Measurements from ENCODE around the gene WIF1.

The WIF1 gene

DNA sequence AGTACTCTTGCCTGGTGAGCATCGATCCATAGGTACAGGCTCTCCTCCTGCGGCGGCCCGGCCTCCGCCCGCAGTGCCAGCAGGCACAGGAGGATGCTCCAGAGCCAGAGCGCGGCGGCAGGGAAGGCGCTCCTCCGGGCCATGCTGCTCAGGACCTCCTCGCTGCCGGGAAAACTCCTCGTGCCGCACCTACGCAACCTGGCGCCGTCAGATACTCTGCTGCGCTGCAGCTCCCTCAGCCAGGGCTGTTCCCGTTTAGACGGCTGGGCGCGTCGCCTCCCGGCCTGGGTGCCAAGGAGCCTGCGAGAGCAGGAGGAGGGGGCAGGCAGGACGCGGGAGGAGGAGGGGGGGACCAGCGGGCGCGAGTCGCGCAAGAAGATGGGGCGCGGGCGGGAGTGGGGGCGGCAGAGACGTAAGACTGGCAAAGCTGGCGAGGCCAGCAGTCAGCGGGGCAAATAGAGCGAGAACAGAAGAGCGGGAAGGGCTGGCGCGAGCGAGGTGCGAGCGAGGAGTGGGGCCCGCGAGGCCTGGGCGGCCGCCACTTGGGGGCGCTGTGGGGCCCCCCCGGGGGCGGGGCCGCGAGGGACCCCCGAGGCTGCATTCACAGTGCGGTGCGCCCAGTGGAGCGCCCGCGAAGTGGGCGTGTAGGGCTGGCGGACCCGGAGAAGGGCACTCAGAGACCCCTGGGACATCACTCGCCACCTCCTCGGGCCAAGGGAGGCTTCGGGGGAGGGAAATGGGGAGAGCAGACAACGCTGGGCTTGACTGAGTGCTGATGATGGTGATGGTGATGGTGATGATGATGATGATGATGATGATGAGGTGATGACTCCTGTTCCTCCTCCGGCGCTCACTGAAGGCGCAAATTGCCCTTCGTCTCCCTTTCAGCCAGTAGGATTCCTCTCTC, at the start of gene WIF1:
TSS of gene WIF1 (minus strand) at position 257 of the 907 bp plus-strand sequence. CDS start at position 143, 114 bp downstream.
- DNase-seq: no peak

GRCh38 chr12:65170209-65170881, 49.2 kb upstream of the WIF1 start:
- peak; percentile 74 for DNase-seq

DNA sequence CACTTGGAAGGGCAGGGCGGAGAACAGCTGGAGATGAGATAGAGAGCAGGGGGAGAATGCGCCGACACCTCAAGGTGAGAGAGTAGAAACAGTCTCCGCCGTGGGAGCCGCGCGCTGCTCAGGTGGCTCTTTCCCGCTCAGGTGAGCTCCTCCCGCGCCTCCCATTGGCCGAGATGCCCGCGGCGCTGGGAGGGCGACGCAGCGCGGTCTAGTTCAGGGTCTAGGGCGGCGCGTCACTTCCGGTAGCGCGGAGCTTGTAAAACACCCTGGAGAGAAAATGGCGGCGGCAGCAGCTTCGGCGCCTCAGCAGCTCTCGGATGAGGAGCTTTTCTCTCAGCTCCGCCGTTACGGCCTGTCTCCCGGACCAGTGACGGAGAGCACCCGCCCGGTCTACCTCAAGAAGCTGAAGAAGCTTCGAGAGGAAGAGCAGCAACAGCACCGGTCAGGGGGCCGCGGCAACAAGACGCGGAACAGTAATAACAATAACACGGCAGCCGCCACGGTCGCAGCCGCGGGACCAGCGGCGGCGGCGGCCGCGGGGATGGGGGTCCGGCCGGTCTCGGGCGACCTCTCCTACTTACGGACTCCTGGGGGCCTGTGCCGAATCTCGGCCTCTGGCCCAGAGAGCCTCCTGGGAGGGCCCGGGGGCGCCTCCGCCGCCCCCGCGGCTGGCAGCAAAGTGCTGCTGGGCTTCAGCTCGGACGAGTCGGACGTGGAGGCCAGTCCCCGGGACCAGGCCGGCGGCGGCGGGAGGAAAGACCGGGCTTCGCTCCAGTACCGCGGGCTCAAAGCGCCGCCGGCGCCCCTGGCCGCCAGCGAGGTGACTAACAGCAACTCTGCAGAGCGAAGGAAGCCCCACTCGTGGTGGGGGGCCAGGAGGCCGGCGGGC, 48.5 kb upstream of the WIF1 start, which contains the start of gene LEMD3:
TSS of gene LEMD3 (plus strand) at position 264 of the 889 bp plus-strand sequence. CDS start at position 278, 14 bp downstream.
- peak; percentile 95 for DNase-seq

DNA sequence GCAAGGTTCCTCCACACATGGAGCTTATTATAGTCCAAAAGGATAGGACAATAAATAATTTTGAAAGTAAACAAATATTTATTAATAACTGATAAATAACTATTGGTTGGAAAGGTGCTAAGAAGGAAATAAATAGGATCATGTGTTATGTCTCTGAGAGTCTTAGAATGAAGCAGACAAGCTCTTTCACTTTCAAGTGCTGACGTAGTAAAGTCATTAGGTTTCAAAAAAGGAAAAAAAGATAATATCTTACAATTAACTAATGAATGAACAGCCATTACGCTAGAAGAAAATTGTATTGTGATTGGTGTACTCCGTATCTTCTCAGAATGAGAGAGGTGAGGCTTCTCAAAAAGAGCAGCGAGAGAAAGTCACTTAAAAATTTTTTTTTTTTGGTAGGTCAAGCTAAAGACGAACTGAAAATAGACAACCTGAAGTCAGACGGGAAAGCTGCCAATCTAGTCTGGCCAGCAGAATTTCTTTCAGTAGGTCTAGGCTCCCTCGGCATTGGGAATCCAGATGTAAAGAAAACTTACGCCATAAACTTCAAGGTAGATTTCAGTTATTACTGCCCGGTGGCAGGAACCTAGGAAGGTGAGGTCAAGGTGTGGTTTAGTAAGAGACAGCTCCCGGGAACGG, 47.7 kb upstream of the WIF1 start:
- no peak for DNase-seq

GRCh38 chr12:65164774-65165173, 43.7 kb upstream of the WIF1 start:
- no peak for DNase-seq

GRCh38 chr12:65164244-65164643, 43.1 kb upstream of the WIF1 start:
- no peak for DNase-seq

DNA sequence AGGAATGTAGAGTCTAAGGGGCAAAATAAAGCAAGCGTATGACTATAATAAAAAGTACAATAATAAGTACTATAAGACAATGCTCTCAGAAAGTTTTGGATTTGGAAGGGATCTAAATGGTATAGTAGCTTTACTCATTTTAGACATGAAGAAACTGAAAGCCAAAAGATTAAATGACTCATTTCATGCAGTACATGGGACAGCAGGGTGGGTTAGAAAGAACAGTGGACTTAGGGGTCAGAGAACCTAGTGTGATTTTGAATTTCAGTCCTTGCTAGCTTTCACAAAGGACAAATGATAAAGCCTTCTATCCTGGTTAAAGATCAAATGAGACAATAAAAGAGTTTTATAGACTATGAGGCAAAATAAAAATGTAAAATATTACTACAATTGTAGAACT, 41.5 kb upstream of the WIF1 start:
- DNase-seq: no peak

- DNase-seq: no peak
Observed at GRCh38 chr12:65157091-65157490, 36.0 kb upstream of the WIF1 start.

DNA sequence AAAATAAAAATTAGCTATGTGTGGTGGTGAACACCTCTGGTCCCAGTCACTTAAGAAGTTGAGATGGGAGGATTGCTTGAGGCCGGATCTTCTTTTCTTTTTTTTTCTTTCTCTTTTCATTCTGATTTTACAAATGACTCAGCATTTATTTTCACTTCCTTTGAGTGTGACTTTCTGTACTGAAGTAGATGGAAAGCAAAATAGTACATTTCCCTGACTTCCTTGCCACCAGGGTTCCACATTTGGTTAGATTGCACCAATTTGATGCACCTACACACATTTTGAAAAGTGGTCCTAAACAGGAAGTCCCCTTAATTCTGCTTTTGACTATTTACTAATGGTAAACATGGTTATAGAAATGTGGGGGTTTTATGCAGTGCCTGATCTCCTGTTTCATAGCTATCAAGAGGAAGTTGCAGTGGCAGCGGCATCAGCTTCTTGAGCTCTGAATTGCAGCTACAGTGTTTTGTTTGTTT, 35.3 kb upstream of the WIF1 start:
- DNase-seq: no peak

- DNase-seq: no peak
Observed at GRCh38 chr12:65155784-65156183, 34.7 kb upstream of the WIF1 start.

DNA sequence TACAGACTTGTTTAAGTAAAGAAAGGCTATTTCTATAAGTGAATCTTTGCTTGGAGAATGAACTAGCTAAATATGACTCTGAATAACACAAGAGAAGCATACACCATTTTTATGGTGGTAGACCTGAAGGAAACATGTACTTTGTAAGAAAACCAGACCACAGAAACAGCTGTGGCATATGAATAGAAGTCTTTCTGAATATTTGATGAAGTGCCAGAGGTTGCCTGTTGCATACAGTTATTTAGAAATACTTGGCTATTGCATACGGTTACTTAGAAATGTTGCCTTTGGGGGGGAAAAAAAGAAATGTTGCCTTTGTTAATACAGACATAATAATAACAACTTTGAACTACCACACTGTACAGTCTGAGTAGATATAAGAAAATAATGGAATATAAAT, 31.5 kb upstream of the WIF1 start:
- DNase-seq: no peak

GRCh38 chr12:65152012-65152411, 30.9 kb upstream of the WIF1 start:
- no peak for DNase-seq

DNA sequence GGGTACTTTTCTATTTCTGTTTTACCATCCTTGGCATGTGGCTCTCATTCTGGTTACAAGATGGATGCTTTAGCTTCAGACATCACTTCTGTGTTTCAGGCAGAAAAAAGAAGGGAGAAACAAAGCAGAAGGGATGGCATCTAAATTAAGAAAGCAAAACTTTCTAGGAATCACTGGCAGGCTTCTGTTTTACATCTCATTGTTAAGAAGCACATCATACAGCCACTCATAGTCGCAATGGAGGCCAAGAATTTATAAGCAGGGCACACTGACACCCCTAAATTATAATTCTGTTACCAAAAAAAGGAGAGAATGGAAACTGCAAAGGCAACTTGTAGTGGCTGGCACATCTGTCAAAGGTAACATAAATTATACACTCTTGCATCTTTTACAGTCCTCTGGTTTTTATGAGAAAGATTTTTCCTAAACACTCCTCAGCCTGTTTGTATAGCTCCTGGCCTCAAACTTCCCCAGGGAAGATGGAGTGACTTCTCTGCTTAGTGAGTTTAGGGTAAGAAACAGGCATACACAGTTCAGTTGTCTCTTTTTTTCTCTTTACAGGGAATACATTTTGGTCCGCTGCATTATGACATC, 26.3 kb upstream of the WIF1 start:
- no peak for DNase-seq

DNA sequence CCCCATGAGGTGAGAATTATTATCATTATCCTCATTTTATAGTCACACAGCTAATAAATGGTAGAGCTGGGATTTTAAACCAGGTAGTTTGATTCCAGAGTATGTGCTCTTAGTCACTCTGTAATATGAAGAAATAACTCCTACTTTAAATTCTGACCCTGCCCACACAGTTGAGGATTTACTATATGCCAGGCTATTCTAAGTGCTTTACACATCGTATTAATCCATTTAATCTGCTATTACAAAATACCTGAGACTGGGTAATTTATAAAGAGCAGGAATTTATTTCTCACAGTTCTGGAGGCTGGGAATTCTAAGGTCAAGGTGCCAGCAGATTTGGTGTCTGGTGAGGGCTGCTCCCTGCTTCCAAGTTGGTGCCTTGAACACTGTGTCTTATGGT, 19.6 kb upstream of the WIF1 start:
- no peak for DNase-seq

GRCh38 chr12:65139389-65139788, 18.3 kb upstream of the WIF1 start:
- no peak for DNase-seq

DNA sequence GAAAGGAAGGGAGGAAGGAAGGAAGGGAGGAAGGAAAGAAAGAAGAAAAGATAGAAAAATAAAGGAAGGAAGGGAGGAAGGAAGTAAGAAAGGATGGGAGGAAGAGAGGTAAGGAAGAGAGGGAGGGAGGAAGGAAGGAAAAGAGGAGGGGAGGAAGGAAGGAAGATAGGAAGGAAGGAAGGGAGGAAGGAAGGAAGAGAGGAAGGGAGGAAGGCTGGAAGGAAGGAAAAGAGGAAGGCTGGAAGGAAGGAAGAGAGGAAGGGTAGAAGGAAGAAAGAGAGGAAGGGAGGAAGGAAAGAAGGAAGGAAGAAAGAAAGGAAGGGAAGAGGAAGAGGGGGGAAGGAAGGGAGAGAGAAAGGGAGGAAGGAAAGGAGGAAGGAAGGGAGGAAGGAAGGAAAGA, 12.8 kb upstream of the WIF1 start:
- no peak for DNase-seq

GRCh38 chr12:65126482-65126881, 5.4 kb upstream of the WIF1 start:
- DNase-seq: no peak

- DNase-seq: no peak
Observed at GRCh38 chr12:65125975-65126374, 4.9 kb upstream of the WIF1 start.

- DNase-seq: no peak
Observed at GRCh38 chr12:65125247-65125646, 4.1 kb upstream of the WIF1 start.

GRCh38 chr12:65123435-65124063, 2.4 kb upstream of the WIF1 start:
- no peak for DNase-seq

DNA sequence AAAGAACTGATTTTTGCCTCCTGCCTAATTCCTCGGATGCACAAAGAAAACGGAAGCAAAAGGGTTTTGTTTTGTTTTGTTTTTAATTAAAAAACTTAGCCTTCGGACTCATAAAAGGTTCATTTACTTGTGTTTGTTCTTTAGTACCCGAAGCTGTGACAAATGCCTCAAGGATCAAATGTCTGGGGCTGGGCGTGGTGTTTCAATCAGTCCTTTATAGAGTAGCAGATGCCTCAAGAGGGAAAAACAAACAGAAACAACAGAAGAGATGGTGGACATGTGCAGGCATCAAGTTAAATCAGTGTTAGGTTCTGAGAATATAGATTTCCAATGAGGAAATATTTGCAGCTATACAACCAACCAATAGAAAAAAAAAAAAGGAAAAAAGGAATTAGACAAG, 1.6 kb upstream of the WIF1 start:
- DNase-seq: no peak
